ENCODE results near the gene ADPRS.

Gene ADPRS

GRCh38 chr1:36128126-36128904, 39.6 kb downstream of the ADPRS start:
- in situ Hi-C loops (cut with MboI; ENCODE audit: low sequenced_read_pairs) = no loop called here

- in situ Hi-C loops (cut with MboI; ENCODE audit: low sequenced_read_pairs) = no loop called here
Observed at GRCh38 chr1:36128905-36129206, 40.2 kb downstream of the ADPRS start.

- in situ Hi-C loops (cut with MboI; ENCODE audit: low sequenced_read_pairs) = no loop called here
Observed at GRCh38 chr1:36132029-36132428, 43.3 kb downstream of the ADPRS start.

- in situ Hi-C loops (cut with MboI; ENCODE audit: low sequenced_read_pairs) = no loop called here
Observed at GRCh38 chr1:36133484-36133883, 44.8 kb downstream of the ADPRS start.

- in situ Hi-C loops (cut with MboI; ENCODE audit: low sequenced_read_pairs) = no loop called here
Observed at GRCh38 chr1:36134031-36134430, 45.3 kb downstream of the ADPRS start.

- in situ Hi-C loops (cut with MboI; ENCODE audit: low sequenced_read_pairs) = no loop called here
Observed at GRCh38 chr1:36134505-36135329, 46.0 kb downstream of the ADPRS start.

- in situ Hi-C loops (cut with MboI; ENCODE audit: low sequenced_read_pairs) = no loop called here
Observed at GRCh38 chr1:36135330-36135667, 46.6 kb downstream of the ADPRS start.

- in situ Hi-C loops (cut with MboI; ENCODE audit: low sequenced_read_pairs) = no loop called here
Observed at GRCh38 chr1:36135796-36136195, 47.1 kb downstream of the ADPRS start.

GRCh38 chr1:36136535-36136934, 47.8 kb downstream of the ADPRS start:
- in situ Hi-C loops (cut with MboI; ENCODE audit: low sequenced_read_pairs) = no loop called here

GRCh38 chr1:36137226-36137625, 48.5 kb downstream of the ADPRS start:
- in situ Hi-C loops (cut with MboI; ENCODE audit: low sequenced_read_pairs) = no loop called here

GRCh38 chr1:36137776-36138175, 49.1 kb downstream of the ADPRS start:
- in situ Hi-C loops (cut with MboI; ENCODE audit: low sequenced_read_pairs) = no loop called here

GRCh38 chr1:36139521-36139920, 50.8 kb downstream of the ADPRS start:
- in situ Hi-C loops (cut with MboI; ENCODE audit: low sequenced_read_pairs) = no loop called here

GRCh38 chr1:36142121-36142520, 53.4 kb downstream of the ADPRS start:
- in situ Hi-C loops (cut with MboI; ENCODE audit: low sequenced_read_pairs) = no loop called here

- in situ Hi-C loops (cut with MboI; ENCODE audit: low sequenced_read_pairs) = no loop called here
Observed at GRCh38 chr1:36143424-36143823, 54.7 kb downstream of the ADPRS start.
